ENCODE measurements around the gene PTPDC1.
A peak's percentile ranks its signal among the peaks of the same experiment; 100 is the strongest.

PTPDC1 gene, protein sequence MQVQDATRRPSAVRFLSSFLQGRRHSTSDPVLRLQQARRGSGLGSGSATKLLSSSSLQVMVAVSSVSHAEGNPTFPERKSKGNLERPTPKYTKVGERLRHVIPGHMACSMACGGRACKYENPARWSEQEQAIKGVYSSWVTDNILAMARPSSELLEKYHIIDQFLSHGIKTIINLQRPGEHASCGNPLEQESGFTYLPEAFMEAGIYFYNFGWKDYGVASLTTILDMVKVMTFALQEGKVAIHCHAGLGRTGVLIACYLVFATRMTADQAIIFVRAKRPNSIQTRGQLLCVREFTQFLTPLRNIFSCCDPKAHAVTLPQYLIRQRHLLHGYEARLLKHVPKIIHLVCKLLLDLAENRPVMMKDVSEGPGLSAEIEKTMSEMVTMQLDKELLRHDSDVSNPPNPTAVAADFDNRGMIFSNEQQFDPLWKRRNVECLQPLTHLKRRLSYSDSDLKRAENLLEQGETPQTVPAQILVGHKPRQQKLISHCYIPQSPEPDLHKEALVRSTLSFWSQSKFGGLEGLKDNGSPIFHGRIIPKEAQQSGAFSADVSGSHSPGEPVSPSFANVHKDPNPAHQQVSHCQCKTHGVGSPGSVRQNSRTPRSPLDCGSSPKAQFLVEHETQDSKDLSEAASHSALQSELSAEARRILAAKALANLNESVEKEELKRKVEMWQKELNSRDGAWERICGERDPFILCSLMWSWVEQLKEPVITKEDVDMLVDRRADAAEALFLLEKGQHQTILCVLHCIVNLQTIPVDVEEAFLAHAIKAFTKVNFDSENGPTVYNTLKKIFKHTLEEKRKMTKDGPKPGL

DNA sequence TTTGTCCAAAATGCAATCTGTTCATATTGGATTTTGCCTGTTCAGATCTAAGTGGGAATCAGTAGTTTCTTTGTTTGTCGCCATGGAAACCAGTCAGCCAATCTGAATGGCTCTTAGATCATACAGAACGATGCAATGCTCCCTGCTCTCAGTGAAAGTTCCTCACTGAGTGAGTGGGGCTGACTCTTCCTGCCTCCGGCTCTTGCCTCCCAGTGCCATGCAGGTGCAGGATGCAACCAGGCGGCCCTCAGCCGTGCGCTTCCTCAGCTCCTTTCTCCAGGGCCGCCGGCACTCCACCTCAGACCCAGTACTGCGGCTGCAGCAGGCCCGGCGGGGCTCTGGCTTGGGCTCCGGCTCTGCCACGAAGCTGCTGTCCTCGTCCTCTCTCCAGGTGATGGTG is at the start of gene PTPDC1:
Gene PTPDC1, plus strand, starts transcription at position 151 of the 400 bp plus-strand sequence. Its CDS starts 67 bp downstream, at position 218.
- peak; percentile 61 for DNase-seq

- no peak for DNase-seq
These were observed 49.8 kb upstream of the PTPDC1 start for GRCh38 chr9:94034511-94034910.

DNA sequence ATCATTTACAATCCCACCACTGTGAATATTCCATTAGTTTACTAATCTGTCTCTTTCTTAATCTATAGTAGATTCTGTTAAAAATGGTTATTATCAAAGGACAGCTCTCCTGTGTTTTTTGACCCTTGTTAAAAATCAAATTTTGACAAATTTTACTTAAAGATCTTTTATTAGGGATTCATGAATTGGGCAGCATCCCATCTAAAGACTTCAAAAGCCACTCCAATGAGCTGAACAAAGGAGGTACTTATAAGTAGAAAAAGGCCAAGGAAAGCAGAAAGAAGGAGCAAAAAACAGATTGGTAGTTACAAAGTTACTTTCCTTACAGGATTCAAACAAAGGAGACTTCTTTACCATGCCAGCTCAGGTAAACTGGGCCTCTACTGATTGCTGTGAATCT is 44.5 kb upstream of the PTPDC1 start:
- no peak for DNase-seq

GRCh38 chr9:94042516-94043360 is 41.5 kb upstream of the PTPDC1 start:
- DNase-seq = no peak

DNA sequence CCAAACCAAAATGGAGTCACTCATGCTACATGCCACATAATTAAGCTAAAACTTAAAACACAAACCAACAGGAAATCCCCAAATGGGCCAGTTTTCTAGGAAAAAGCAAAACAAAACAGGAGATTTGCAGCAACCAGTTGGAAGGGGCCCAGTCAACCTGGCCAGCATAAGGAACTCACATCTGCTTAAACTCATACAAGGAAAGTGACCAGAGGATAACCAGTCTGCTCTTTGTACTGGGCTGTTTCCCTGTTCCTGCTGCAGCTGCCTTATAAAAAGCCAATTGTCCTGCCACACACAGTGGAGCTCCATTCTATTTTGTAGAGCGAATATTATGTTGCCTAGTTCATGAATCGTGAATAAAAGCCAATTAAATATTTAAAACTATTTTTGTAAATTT is 29.5 kb upstream of the PTPDC1 start:
- no peak for DNase-seq

- DNase-seq = no peak
These were observed 27.8 kb upstream of the PTPDC1 start for GRCh38 chr9:94056442-94056974.

- no peak for DNase-seq
These were observed 26.3 kb upstream of the PTPDC1 start for GRCh38 chr9:94057918-94058317.

DNA sequence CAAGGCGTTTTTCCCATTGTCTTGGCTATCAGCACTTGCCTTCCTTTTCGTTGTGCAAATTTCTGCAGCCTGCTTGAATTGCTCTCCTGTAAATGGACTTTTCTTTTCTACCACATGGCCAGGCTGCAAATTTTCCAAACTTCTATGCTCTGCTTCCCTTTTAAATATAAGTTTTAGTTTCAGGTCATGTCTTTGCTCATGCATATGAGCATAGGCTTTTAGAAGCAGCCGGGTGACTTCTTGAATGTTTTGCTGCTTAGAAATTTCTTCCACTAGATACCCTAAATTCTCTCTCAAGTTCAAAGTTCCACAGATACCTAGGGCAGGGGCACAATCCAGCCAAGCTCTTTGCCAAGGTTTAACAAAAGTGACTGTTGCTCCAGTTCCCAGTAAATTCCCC is 22.4 kb upstream of the PTPDC1 start:
- no peak for DNase-seq

- DNase-seq = peak; percentile 52
These were observed 18.7 kb upstream of the PTPDC1 start for GRCh38 chr9:94065535-94065961.

DNA sequence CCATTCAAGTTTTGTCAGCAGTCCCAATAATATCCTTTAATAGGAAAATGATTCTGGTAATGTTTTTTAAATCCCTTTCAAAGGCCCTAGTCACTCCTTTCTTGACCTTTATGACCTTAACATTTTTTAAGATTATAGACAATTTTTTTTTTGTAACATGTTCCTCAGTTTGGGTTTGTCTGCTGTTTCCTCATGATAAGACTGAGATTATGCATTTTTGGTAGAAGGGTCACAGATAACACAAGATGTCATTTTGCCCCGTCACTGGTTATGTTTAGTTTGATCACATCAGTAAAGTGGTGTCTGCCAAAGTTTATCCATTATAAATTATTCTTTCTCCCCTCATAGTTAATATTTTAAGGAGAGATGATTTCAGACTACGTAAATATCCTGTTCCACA is 16.0 kb upstream of the PTPDC1 start:
- DNase-seq = no peak

- no peak for DNase-seq
These were observed 7.7 kb upstream of the PTPDC1 start for GRCh38 chr9:94076557-94076956.

GRCh38 chr9:94078086-94078485 is 6.2 kb upstream of the PTPDC1 start:
- no peak for DNase-seq

DNA sequence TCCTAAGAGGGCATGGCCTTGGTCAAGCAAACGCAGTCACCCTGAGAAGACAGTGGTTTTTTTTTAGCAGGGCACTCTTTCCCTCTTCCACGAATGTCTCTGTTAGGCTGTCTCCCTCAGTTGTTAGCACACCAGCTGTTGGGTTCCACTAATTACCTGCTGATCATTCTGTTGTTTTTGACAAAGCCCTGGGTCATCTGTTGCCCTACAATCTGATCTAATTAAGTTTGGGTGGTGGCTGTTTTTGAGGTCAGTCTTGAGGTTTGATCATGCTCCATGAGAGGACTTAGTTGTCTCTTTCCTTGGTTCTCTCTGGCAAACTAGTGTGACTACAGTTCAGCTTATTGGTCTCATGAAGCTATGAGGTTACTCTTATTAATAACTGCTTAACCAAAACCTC is 5.0 kb upstream of the PTPDC1 start:
- DNase-seq = peak; percentile 3

GRCh38 chr9:94080249-94080648 is 4.0 kb upstream of the PTPDC1 start:
- no peak for DNase-seq

DNA sequence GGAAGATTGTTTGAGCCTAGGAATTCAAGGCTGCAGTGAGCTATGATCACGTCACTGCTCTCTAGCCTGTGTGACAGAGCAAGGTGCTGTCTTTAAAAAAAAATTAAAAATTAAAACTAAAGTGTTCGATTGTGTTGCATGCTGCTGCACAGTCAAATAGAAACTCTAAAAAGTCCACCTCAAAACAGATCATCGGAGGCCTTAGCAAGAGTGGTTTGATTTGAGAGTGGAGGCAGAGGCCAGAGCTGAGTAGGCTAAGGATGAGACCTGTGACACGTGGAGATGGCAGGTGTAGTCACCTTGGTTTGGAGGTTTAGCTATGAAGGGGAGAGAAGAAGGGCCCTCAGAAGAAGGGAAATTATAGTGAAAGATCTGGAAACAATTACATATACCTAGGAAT is 2.8 kb upstream of the PTPDC1 start:
- DNase-seq = no peak

DNA sequence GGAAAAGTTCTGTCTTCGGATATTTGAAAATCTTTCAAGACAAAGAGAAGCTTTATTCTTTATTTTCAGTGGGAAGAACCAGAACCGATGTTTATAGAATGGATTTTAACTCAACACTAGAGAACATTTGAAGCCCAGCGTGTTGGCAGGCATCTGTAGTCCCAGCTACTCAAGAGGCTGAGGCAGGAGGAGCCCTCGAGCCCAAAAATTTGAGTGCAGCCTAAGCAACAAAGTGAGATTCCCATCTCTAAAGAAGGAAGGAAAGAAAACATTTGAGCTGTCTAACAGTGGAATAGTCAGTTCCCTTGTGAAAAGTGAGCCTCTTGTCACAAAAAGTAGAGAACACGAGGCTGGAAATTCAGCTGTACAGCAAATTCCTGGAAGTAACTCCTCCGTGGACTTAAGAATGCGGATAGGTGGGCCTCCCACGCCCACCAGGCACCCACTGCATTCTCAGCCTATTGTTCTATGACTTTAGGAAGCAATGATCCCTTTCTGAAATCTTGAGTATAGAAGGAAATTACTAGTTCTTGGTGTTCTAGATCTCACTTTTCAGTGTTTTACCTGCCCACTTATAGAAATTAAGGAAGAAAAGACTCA is 2.3 kb upstream of the PTPDC1 start:
- no peak for DNase-seq

GRCh38 chr9:94082553-94082952 is 1.7 kb upstream of the PTPDC1 start:
- no peak for DNase-seq

DNA sequence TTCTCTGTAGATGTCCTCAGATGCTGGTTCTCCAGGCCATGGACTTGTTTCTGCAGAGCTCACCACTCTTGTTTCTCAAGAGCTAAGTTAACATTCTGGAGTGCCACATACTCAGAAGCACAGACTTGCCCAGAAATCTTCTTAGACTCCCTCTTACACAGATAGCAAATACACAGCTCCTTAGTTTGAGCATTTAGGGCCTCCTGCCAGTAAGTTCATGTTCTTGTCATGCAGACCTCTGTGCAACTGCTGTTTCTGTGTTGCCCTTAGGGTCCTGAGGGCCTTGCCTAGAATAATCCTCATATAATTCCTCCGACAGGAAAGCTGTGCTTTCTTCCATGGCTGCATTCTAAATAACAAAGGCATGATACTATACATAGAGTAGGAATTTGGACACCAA is 1.3 kb upstream of the PTPDC1 start:
- DNase-seq = no peak

DNA sequence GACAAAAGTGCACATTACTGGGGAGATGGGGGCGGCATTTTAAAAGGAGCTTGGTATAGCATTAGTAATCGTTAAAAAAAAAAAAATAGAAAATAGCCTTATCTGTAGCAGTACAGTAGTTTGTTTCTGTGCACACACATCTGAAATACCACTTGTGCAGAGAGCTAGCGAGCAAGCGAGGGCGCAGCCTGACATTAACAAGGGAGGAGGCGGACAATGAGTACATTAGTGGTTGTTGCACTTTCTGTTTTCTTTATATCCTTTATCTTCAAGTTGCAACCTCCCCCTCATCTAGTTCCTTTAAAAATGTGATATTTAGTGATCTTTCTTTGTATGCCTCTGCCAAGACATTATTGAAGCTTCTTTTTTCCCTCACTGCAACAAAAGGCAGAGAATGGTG is 880 bp upstream of the PTPDC1 start:
- no peak for DNase-seq

- no peak for DNase-seq
These were observed 887 bp downstream of the PTPDC1 start for GRCh38 chr9:94085062-94085639.

GRCh38 chr9:94086486-94087345 is 2.5 kb downstream of the PTPDC1 start:
- DNase-seq = no peak
